WTC11 (cell line): ENCODE measurements around the gene FOXP1.

Experiments used
- CBFB ChIP-seq: sonication (generic); formaldehyde crosslinking; IDR thresholded peaks from 2 replicates; pipeline ENCODE4 v1.8.1; 2022; ENCODE audit warnings: mild to moderate bottlenecking, low read depth, missing genetic modification reagents
- ELF4 ChIP-seq: sonication (generic); formaldehyde crosslinking; IDR thresholded peaks from 2 replicates; pipeline ENCODE4 v1.8.1; 2022; ENCODE audit warnings: low read depth, mild to moderate bottlenecking, moderate library complexity, missing genetic modification reagents
- ESRRA ChIP-seq: sonication (generic); formaldehyde crosslinking; IDR thresholded peaks from 2 replicates; pipeline ENCODE4 v1.8.1; 2022; ENCODE audit warnings: mild to moderate bottlenecking, missing genetic modification reagents, borderline replicate concordance
- GRHL2 ChIP-seq: fragments of 250-450 bp; sonication (Bioruptor Pico); IDR thresholded peaks from 2 replicates; pipeline ENCODE4 v1.8.0; 2022; ENCODE audit warnings: mild to moderate bottlenecking, moderate library complexity; ENCODE audit not compliant: insufficient replicate concordance, severe bottlenecking
- NR2C2 ChIP-seq: sonication (generic); formaldehyde crosslinking; IDR thresholded peaks from 2 replicates; pipeline ENCODE4 v1.8.0; 2022; ENCODE audit warnings: mild to moderate bottlenecking, missing genetic modification reagents
- SP1 ChIP-seq: sonication (generic); formaldehyde crosslinking; conservative IDR thresholded peaks from 2 replicates; pipeline ENCODE4 v1.8.1; 2022; ENCODE audit warnings: missing genetic modification reagents
- ZBTB21 ChIP-seq: sonication (generic); formaldehyde crosslinking; IDR thresholded peaks from 2 replicates; pipeline ENCODE4 v1.8.1; 2023; ENCODE audit warnings: mild to moderate bottlenecking, missing genetic modification reagents, borderline replicate concordance
- ZNF138 ChIP-seq: sonication (generic); formaldehyde crosslinking; conservative IDR thresholded peaks from 2 replicates; pipeline ENCODE4 v1.8.1; 2022; ENCODE audit warnings: mild to moderate bottlenecking, moderate library complexity, missing genetic modification reagents
- ZNF263 ChIP-seq: sonication (generic); formaldehyde crosslinking; IDR thresholded peaks from 2 replicates; pipeline ENCODE4 v1.8.1; 2022; ENCODE audit warnings: low read depth, mild to moderate bottlenecking, moderate library complexity, missing genetic modification reagents
- TF ChIP-seq, protein P1 (sequence below): fragments of 200-600 bp; IDR thresholded peaks from 2 replicates; pipeline ENCODE4 v1.8.0; 2022; ENCODE audit warnings: antibody characterized with exemption
- TF ChIP-seq, protein P2 (sequence below): sonication (generic); formaldehyde crosslinking; conservative IDR thresholded peaks from 2 replicates; pipeline ENCODE4 v1.8.1; 2022; ENCODE audit warnings: mild to moderate bottlenecking, missing genetic modification reagents
- TF ChIP-seq, protein P3 (sequence below): fragments of 250-450 bp; sonication (Bioruptor Pico); IDR thresholded peaks from 2 replicates; pipeline ENCODE4 v1.8.0; 2021; ENCODE audit warnings: mild to moderate bottlenecking

- TF ChIP-seq SP1 (CRISPR knock-in tag) (no peak), ZNF263 (no peak), ESRRA (CRISPR knock-in tag) (no peak), ELF4 (no peak), ZBTB21 (no peak), CBFB (CRISPR knock-in tag) (no peak), NR2C2 (no peak), GRHL2 (CRISPR knock-in tag) (no peak), ZNF138 (CRISPR knock-in tag) (no peak)
- TF ChIP-seq, protein P1, sequence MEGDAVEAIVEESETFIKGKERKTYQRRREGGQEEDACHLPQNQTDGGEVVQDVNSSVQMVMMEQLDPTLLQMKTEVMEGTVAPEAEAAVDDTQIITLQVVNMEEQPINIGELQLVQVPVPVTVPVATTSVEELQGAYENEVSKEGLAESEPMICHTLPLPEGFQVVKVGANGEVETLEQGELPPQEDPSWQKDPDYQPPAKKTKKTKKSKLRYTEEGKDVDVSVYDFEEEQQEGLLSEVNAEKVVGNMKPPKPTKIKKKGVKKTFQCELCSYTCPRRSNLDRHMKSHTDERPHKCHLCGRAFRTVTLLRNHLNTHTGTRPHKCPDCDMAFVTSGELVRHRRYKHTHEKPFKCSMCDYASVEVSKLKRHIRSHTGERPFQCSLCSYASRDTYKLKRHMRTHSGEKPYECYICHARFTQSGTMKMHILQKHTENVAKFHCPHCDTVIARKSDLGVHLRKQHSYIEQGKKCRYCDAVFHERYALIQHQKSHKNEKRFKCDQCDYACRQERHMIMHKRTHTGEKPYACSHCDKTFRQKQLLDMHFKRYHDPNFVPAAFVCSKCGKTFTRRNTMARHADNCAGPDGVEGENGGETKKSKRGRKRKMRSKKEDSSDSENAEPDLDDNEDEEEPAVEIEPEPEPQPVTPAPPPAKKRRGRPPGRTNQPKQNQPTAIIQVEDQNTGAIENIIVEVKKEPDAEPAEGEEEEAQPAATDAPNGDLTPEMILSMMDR = no peak
- TF ChIP-seq, protein P2, sequence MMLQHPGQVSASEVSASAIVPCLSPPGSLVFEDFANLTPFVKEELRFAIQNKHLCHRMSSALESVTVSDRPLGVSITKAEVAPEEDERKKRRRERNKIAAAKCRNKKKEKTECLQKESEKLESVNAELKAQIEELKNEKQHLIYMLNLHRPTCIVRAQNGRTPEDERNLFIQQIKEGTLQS (CRISPR knock-in tag) = no peak
- TF ChIP-seq, protein P3, sequence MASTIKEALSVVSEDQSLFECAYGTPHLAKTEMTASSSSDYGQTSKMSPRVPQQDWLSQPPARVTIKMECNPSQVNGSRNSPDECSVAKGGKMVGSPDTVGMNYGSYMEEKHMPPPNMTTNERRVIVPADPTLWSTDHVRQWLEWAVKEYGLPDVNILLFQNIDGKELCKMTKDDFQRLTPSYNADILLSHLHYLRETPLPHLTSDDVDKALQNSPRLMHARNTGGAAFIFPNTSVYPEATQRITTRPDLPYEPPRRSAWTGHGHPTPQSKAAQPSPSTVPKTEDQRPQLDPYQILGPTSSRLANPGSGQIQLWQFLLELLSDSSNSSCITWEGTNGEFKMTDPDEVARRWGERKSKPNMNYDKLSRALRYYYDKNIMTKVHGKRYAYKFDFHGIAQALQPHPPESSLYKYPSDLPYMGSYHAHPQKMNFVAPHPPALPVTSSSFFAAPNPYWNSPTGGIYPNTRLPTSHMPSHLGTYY = no peak
Observed at GRCh38 chr3:71546821-71547220, 36.7 kb downstream of the FOXP1 start.
